ENCODE results near the gene TRIP11.

Gene TRIP11

GRCh38 chr14:91985521-91986255 is 54.2 kb downstream of the TRIP11 start:
- no peak for TF ChIP-seq CTCF (IDR thresholded peaks at IDR 0.05)
- no peak overlapping the region for H3K4me3 ChIP-seq
- H3K27ac ChIP-seq = peak overlapping the region; percentile 52 to 53
- no peak for DNase-seq (ENCODE audit: low spot score)

- no peak for DNase-seq (ENCODE audit: low spot score)
- H3K27ac ChIP-seq = peak overlapping the region; percentile 52 to 53
Measured at GRCh38 chr14:91985008-91985407, 54.9 kb downstream of the TRIP11 start.

GRCh38 chr14:91983588-91983987 is 56.3 kb downstream of the TRIP11 start:
- no peak for DNase-seq (ENCODE audit: low spot score)
- TF ChIP-seq CTCF (IDR thresholded peaks at IDR 0.05) = no peak
- Histone ChIP-seq H3K27ac (no peak overlapping the region), H3K4me3 (no peak overlapping the region)

More at GRCh38 chr14:91985008-91985407, 54.9 kb downstream of the TRIP11 start:
- no peak overlapping the region for H3K4me3 ChIP-seq
- TF ChIP-seq CTCF (IDR thresholded peaks at IDR 0.05) = no peak

- Histone ChIP-seq H3K27ac (peak overlapping the region in 1 of 2 donors; percentile 55), H3K4me3 (no peak overlapping the region)
- no peak for DNase-seq (ENCODE audit: low spot score)
- TF ChIP-seq CTCF (IDR thresholded peaks at IDR 0.05) = no peak
Measured at GRCh38 chr14:91980157-91980556, 59.7 kb downstream of the TRIP11 start.

- TF ChIP-seq CTCF (IDR thresholded peaks at IDR 0.05) = no peak
Measured at GRCh38 chr14:91977884-91978283, 62.0 kb downstream of the TRIP11 start.

GRCh38 chr14:91975763-91976162 is 64.1 kb downstream of the TRIP11 start:
- DNase-seq (ENCODE audit: low spot score) = no peak
- Histone ChIP-seq H3K27ac (no peak overlapping the region), H3K4me3 (no peak overlapping the region)
- no peak for TF ChIP-seq CTCF (IDR thresholded peaks at IDR 0.05)

More at GRCh38 chr14:91977884-91978283, 62.0 kb downstream of the TRIP11 start:
- Histone ChIP-seq H3K4me3 (no peak overlapping the region), H3K27ac (peak overlapping the region in 1 of 2 donors; percentile 13)
- no peak for DNase-seq (ENCODE audit: low spot score)

- TF ChIP-seq CTCF (IDR thresholded peaks at IDR 0.05) = no peak
Measured at GRCh38 chr14:91971188-91971778, 68.6 kb downstream of the TRIP11 start.

More at GRCh38 chr14:91971188-91971778, 68.6 kb downstream of the TRIP11 start:
- DNase-seq (ENCODE audit: low spot score) = no peak
- H3K4me3 ChIP-seq = no peak overlapping the region
- H3K27ac ChIP-seq = no peak overlapping the region

Measured in coronary artery (tissue), 2 donors.